GM12878 (cell line): ENCODE data around the gene SELENOK. TPM values are rescaled to one million over a fixed set of nuclear protein-coding genes. Genes with fewer than 3 reads are reported as not detected.

Experiments used
- ATAC-seq: fragments of 200-7000 bp; cut with Tn5 transposase; 3 replicates; pipeline ENCODE4 v1.9.1; 2020; ENCODE audit warnings: mild to moderate bottlenecking, moderate library complexity
- BruUV-seq: library from RNA; stranded (reverse); fragments of 400-500 nt; replicated peaks from 2 replicates; lab custom pipeline; 2021; lab: Mats Ljungman, UMichigan
- CTCF ChIA-PET: fragments of 300-600 bp; sonication (Branson Sonifier 250); formaldehyde crosslinking; extraction: SDS; loops from one replicate; lab custom pipeline; 2021; ENCODE audit warnings: inconsistent platforms; lab: Yijun Ruan, JAX
- POLR2A ChIA-PET: fragments of 350-600 bp; formaldehyde crosslinking; extraction: SDS; loops from one replicate; lab custom pipeline; 2021; ENCODE audit warnings: inconsistent platforms; lab: Charles Lee
- RAD21 ChIA-PET: fragments of 300-600 bp; sonication (Branson Sonifier 250); formaldehyde crosslinking; loops from one replicate; lab custom pipeline; 2023; ENCODE audit warnings: antibody characterized with exemption; ENCODE audit not compliant: unreplicated experiment; lab: Charles Lee
- SMC1A ChIA-PET: fragments of 300-600 bp; sonication (Branson Sonifier 250); formaldehyde crosslinking; loops from one replicate; lab custom pipeline; 2023; ENCODE audit not compliant: unreplicated experiment, uncharacterized antibody; lab: Charles Lee
- DNase-seq: peaks from one replicate; pipeline ENCODE4 v3.0.0-alpha.2; 2011; ENCODE audit warnings: low read depth, low spot score
- FAIRE-seq: peaks from 3 replicates; lab custom pipeline; 2011; peaks lifted over from hg19 to GRCh38; lab: Jason Lieb, UNC
- H2AFZ ChIP-seq: 2 replicates; pipeline ENCODE4 v1.6.0; 2011; ENCODE audit warnings: low read depth, low read length, control low read depth; ENCODE audit not compliant: control insufficient read depth
- H3K27ac ChIP-seq: 2 replicates; pipeline ENCODE4 v1.5.1; 2011; ENCODE audit warnings: control low read depth; ENCODE audit not compliant: control insufficient read depth, insufficient read depth
- H3K27me3 ChIP-seq, 2 experiments: replicated peaks in 1 of 2; 2 replicates each; pipeline versions ENCODE4 v1.6.0 to v1.6.1; 2011; ENCODE audit warnings: low read length in 1 of 2; ENCODE audit not compliant: control insufficient read depth in 2 of 2, insufficient read depth in 2 of 2
- H3K36me3 ChIP-seq, 2 experiments: 2 replicates each; pipeline ENCODE4 v1.5.1; 2011; ENCODE audit warnings: low read length in 1 of 2; ENCODE audit not compliant: control insufficient read depth in 2 of 2, insufficient read depth in 2 of 2
- H3K4me1 ChIP-seq: 2 replicates; pipeline ENCODE4 v1.6.1; 2011; ENCODE audit warnings: mild to moderate bottlenecking, low read length, moderate library complexity, mixed read lengths; ENCODE audit not compliant: control insufficient read depth, insufficient read depth
- H3K4me2 ChIP-seq: 2 replicates; pipeline ENCODE4 v1.6.0; 2011; ENCODE audit warnings: control low read depth; ENCODE audit not compliant: control insufficient read depth, insufficient read depth
- H3K4me3 ChIP-seq: fragments of 200-600 bp; sonication (generic); 2 replicates; pipeline ENCODE4 v1.5.1; 2016
- H3K79me2 ChIP-seq: 2 replicates; pipeline ENCODE4 v1.6.0; 2011; ENCODE audit warnings: low read length; ENCODE audit not compliant: control insufficient read depth, insufficient read depth
- H3K9ac ChIP-seq: 2 replicates; pipeline ENCODE4 v1.8.0; 2011; ENCODE audit warnings: low read length, control low read depth, mixed read lengths; ENCODE audit not compliant: control insufficient read depth, insufficient read depth
- H3K9me3 ChIP-seq: replicated peaks from 3 replicates; pipeline ENCODE4 v1.5.1; 2011; ENCODE audit warnings: mild to moderate bottlenecking, low read length; ENCODE audit not compliant: control insufficient read depth, insufficient read depth
- H4K20me1 ChIP-seq: 2 replicates; pipeline ENCODE4 v1.6.0; 2011; ENCODE audit not compliant: control insufficient read depth, insufficient read depth
- ASH2L ChIP-seq: fragments of 300-600, 200-600 bp; sonication (generic); IDR thresholded peaks from 2 replicates; pipeline ENCODE4 v1.6.1; 2017; ENCODE audit warnings: low read depth, mild to moderate bottlenecking, borderline replicate concordance
- ATF7 ChIP-seq: fragments of 450-650 bp; IDR thresholded peaks from 2 replicates; pipeline ENCODE4 v1.6.1; 2016; ENCODE audit warnings: low read depth, mild to moderate bottlenecking
- BMI1 ChIP-seq: fragments of 450-650 bp; IDR thresholded peaks from 2 replicates; pipeline ENCODE4 v1.6.1; 2016; ENCODE audit warnings: mild to moderate bottlenecking, moderate library complexity, borderline replicate concordance
- CEBPB ChIP-seq, 2 experiments: fragments of 150-350 bp in 1 of 2; IDR thresholded peaks; 2 replicates each; pipeline ENCODE4 v1.6.1; 2012 to 2014; ENCODE audit warnings: low read depth in 2 of 2, low read length in 2 of 2, borderline replicate concordance in 1 of 2, inconsistent platforms in 1 of 2
- ELK1 ChIP-seq: IDR thresholded peaks from 2 replicates; pipeline ENCODE4 v1.6.1; 2012; ENCODE audit warnings: low read depth, low read length, improper control_type of control experiment
- HCFC1 ChIP-seq: fragments of 150-350 bp; IDR thresholded peaks from 2 replicates; pipeline ENCODE4 v1.6.1; 2014; ENCODE audit warnings: low read length
- HDAC2 ChIP-seq: fragments of 200-600 bp; sonication (generic); IDR thresholded peaks from 2 replicates; pipeline ENCODE4 v1.6.1; 2017
- MAX ChIP-seq: IDR thresholded peaks from 2 replicates; pipeline ENCODE4 v1.6.1; 2012; ENCODE audit warnings: low read depth, low read length, improper control_type of control experiment
- MEF2A ChIP-seq: IDR thresholded peaks from 2 replicates; pipeline ENCODE4 v1.6.1; 2011; ENCODE audit warnings: low read depth, mild to moderate bottlenecking, low read length, moderate library complexity; ENCODE audit not compliant: insufficient read depth
- PAX5 ChIP-seq: IDR thresholded peaks from 2 replicates; pipeline ENCODE4 v1.6.1; 2011; ENCODE audit warnings: low read depth, low read length, borderline replicate concordance
- POLR2AphosphoS5 ChIP-seq: IDR thresholded peaks from 2 replicates; pipeline ENCODE4 v1.6.1; 2011; ENCODE audit warnings: mild to moderate bottlenecking, low read length, inconsistent platforms
- RAD51 ChIP-seq: fragments of 450-650 bp; IDR thresholded peaks from 2 replicates; pipeline ENCODE4 v1.6.1; 2016; ENCODE audit warnings: moderate library complexity, mild to moderate bottlenecking, inconsistent platforms
- SPI1 ChIP-seq: IDR thresholded peaks from 2 replicates; pipeline ENCODE4 v1.6.1; 2011; ENCODE audit warnings: low read depth, mild to moderate bottlenecking, low read length, moderate library complexity, borderline replicate concordance; ENCODE audit not compliant: insufficient read depth
- STAT1 ChIP-seq: fragments of 450-650 bp; conservative IDR thresholded peaks from 2 replicates; pipeline ENCODE4 v1.6.1; 2014; ENCODE audit warnings: antibody characterized with exemption, mild to moderate bottlenecking
- SUZ12 ChIP-seq: fragments of 200-600 bp; sonication (generic); IDR thresholded peaks from one replicate; pipeline ENCODE4 v1.6.1; 2018; ENCODE audit warnings: antibody characterized with exemption, mild to moderate bottlenecking; ENCODE audit not compliant: unreplicated experiment
- USF1 ChIP-seq: IDR thresholded peaks from 2 replicates; pipeline ENCODE4 v1.6.1; 2011; ENCODE audit warnings: borderline replicate concordance, low read depth, mild to moderate bottlenecking, moderate library complexity, mixed read lengths, low read length; ENCODE audit not compliant: insufficient read depth; ENCODE audit errors: extremely low read length
- WGBS: methylation state at CpG from one replicate; pipeline ENCODE4 v1.1.6; 2016; ENCODE audit warnings: low lambda C conversion rate; ENCODE audit not compliant: insufficient replicate concordance, insufficient coverage; ENCODE audit errors: missing lambda C conversion rate; 5-methylcytosine and 5-hydroxymethylcytosine counted together
- in situ Hi-C: fragments of 300-500 bp; cut with MboI; formaldehyde crosslinking; loops from 9 replicates; pipeline ENCODE4 v1.14.3; 2018; ENCODE audit warnings: mixed read lengths
- intact Hi-C: fragments of 100-400 bp; cut with micrococcal nuclease; formaldehyde crosslinking; loops from one replicate; pipeline ENCODE4 v1.14.2; 2022; ENCODE audit not compliant: unreplicated experiment
- polyA plus RNA-seq, 11 experiments: library from polyadenylated mRNA; depleted of rRNA in 4 of 11; unstranded in 6 of 11; stranded (reverse) in 5 of 11; fragments of >200 nt; fragmentation: Nextera tagmentation in 4 of 11; fragmentation: Illumina TruSeq in 1 of 11; extraction: Ambion mirVana in 4 of 11; extraction: Trizol in 1 of 11; gene quantifications; 1 replicate in 1 of 11; 2 replicates in 10 of 11; pipeline versions ENCODE4 v1.2.1 to v1.2.3, GENCODE V29; 2011 to 2016; ENCODE audit warnings: inconsistent platforms in 2 of 11, missing spikeins in 2 of 11, low read depth in 1 of 11
- total RNA-seq, 4 experiments: library from RNA; depleted of rRNA in 3 of 4; stranded (reverse); fragments of >200 nt in 3 of 4; fragmentation: Illumina TruSeq in 1 of 4; extraction: Trizol in 1 of 4; gene quantifications; 2 replicates each; pipeline versions ENCODE4 v1.2.1 to v1.2.3, GENCODE V29; 2013 to 2021

The SELENOK gene
- total and polyA plus RNA-seq, 10 of the 15 experiments (the other 5 are each of a cell fraction or from before 2014, with no cell fraction given) = 35.4 to 322 (median 101) TPM

GRCh38 chr3:53863145-53863544 is 28.5 kb downstream of the SELENOK start:
- DNase-seq (no peak), ATAC-seq (no peak), FAIRE-seq (no peak)
- TF ChIP-seq STAT1 (no peak), SPI1 (no peak), ATF7 (no peak), PAX5 (no peak), HCFC1 (no peak)
- CTCF ChIA-PET = interaction anchor here (0.6 to 2.6 kb wide), 5 partner anchors 12 to 485 kb away, joined by 3 to 15 read pairs (median 5); no protein-coding TSS in a partner anchor
- H3K79me2 ChIP-seq = no peaks in the 10 kb centered on the region
- H3K4me1 ChIP-seq = no peaks in the 10 kb centered on the region
- in situ Hi-C loops (no loop called here), intact Hi-C loops (no loop called here)
- no peak overlapping the region for H3K9ac ChIP-seq
- no peaks in the 10 kb centered on the region for H3K27me3 ChIP-seq
- BruUV-seq = no TSS peak
- RAD21 ChIA-PET = interaction anchor here (1.5 kb wide), 1 partner anchor 15 kb away, joined by 6 read pairs; no protein-coding TSS in a partner anchor
- H3K4me2 ChIP-seq = no peak overlapping the region
- H3K4me3 ChIP-seq = no peak overlapping the region
- POLR2A ChIA-PET = interaction anchor here (0.6 to 0.7 kb wide), 2 partner anchors 14 to 56 kb away, joined by 3 to 4 read pairs; no protein-coding TSS in a partner anchor
- H4K20me1 ChIP-seq = no peaks in the 10 kb centered on the region
- no peak overlapping the region for H3K27ac ChIP-seq
- 0% methylated on average over 1 of the region's 1 CpG for WGBS
- H3K36me3 ChIP-seq = peaks cover 0 to 10% of the 10 kb centered on the region in 2 experiments; a peak in 3 of 4 replicates
- H3K9me3 ChIP-seq = no peaks in the 10 kb centered on the region
- SMC1A ChIA-PET = interaction anchor here (1.0 to 2.5 kb wide), 4 partner anchors 13 to 133 kb away, joined by 3 to 7 read pairs (median 5); no protein-coding TSS in a partner anchor
- H2AFZ ChIP-seq = no peak overlapping the region

- FAIRE-seq (no peak), ATAC-seq (no peak), DNase-seq (no peak)
- ChIA-PET POLR2A (no interaction called here), SMC1A (interaction anchor here (2.5 kb wide), 1 partner anchor 132 kb away, joined by 7 read pairs; no protein-coding TSS in a partner anchor), RAD21 (no interaction called here), CTCF (interaction anchor here (1.5 to 2.6 kb wide), 2 partner anchors 15 to 134 kb away, joined by 6 to 15 read pairs; no protein-coding TSS in a partner anchor)
- no peak overlapping the region for H3K4me2 ChIP-seq
- WGBS = 96% methylated on average over 3 of the region's 3 CpGs
- intact Hi-C loops (no loop called here), in situ Hi-C loops (no loop called here)
- peaks cover 0 to 10% of the 10 kb centered on the region in 2 experiments; a peak in 3 of 4 replicates for H3K36me3 ChIP-seq
- no peak overlapping the region for H3K9ac ChIP-seq
- BruUV-seq = no TSS peak
- H3K4me1 ChIP-seq = peaks cover 4% of the 10 kb centered on the region
- H2AFZ ChIP-seq = no peak overlapping the region
- H3K27me3 ChIP-seq = no peaks in the 10 kb centered on the region
- H3K27ac ChIP-seq = no peak overlapping the region
- H3K79me2 ChIP-seq = no peaks in the 10 kb centered on the region
- H3K9me3 ChIP-seq = no peaks in the 10 kb centered on the region
- H3K4me3 ChIP-seq = no peak overlapping the region
- no peaks in the 10 kb centered on the region for H4K20me1 ChIP-seq
- TF ChIP-seq RAD51 (no peak), HCFC1 (no peak), ELK1 (no peak), SUZ12 (no peak), ASH2L (no peak), BMI1 (no peak), MAX (no peak), HDAC2 (no peak), MEF2A (no peak), CEBPB (IDR thresholded peaks at IDR 0.05; ENCODE audit: borderline replicate concordance in 1 of 2, low read depth in 2 of 2, low read length in 2 of 2) (no peak), POLR2AphosphoS5 (no peak), USF1 (no peak)
Measured at GRCh38 chr3:53862241-53862640, 29.4 kb downstream of the SELENOK start.
